Measurements from ENCODE around the gene RTL10. TPM values are rescaled to one million over a fixed set of nuclear protein-coding genes. Genes with fewer than 3 reads are reported as not detected.

The RTL10 gene
- total and polyA plus RNA-seq, 2 of the 4 experiments (the other 2 are of a cell fraction) = 8.6 to 12.1 TPM

GRCh38 chr22:19828035-19828401, 26.7 kb downstream of the RTL10 start:
- no peak overlapping the region for H4K91ac ChIP-seq (ENCODE audit: insufficient read depth, low read depth, low read length)
- DNase-seq (no peak), ATAC-seq (ENCODE audit: low read depth) (no peak)
- CTCF ChIA-PET = no interaction called here
- BruUV-seq (replicated peaks) = no TSS peak
- no peaks in the 10 kb centered on the region for H3K27me3 ChIP-seq (ENCODE audit: control insufficient read depth, insufficient read depth, low read length)
- no peaks in the 10 kb centered on the region for H3K36me3 ChIP-seq (ENCODE audit: control insufficient read depth, insufficient read depth, low read length)
- intact Hi-C loops (cut with micrococcal nuclease) = no loop called here
- no peak overlapping the region for H3K9ac ChIP-seq (ENCODE audit: low read depth, low read length)
- 0 out of 2 replicates have a peak, but pooled peaks cover 3% of the 10 kb centered on the region for H3K9me1 ChIP-seq (ENCODE audit: insufficient read depth, low read length)
- in situ Hi-C loops (cut with MboI; ENCODE audit: low sequenced_read_pairs) = no loop called here
- H2BK120ac ChIP-seq (ENCODE audit: low read depth, low read length) = no peak overlapping the region
- no peak overlapping the region for H3K56ac ChIP-seq (ENCODE audit: extremely low read depth, insufficient read depth, low read length)
- H2AFZ ChIP-seq (replicated peaks; ENCODE audit: low read length, poor library complexity) = no peak overlapping the region
- no peaks in the 10 kb centered on the region; the same call in 1 of the 2 replicates for H4K20me1 ChIP-seq (ENCODE audit: insufficient read depth, low read length)
- no peak for TF ChIP-seq MXI1 (IDR thresholded peaks at IDR 0.05; ENCODE audit: borderline replicate concordance, low read depth, low read length)
- no peak for TF ChIP-seq MAFK (IDR thresholded peaks at IDR 0.05; ENCODE audit: low read depth, low read length)
- TF ChIP-seq CEBPB (IDR thresholded peaks at IDR 0.05; ENCODE audit: low read depth, low read length) = no peak
- TF ChIP-seq, protein P1, sequence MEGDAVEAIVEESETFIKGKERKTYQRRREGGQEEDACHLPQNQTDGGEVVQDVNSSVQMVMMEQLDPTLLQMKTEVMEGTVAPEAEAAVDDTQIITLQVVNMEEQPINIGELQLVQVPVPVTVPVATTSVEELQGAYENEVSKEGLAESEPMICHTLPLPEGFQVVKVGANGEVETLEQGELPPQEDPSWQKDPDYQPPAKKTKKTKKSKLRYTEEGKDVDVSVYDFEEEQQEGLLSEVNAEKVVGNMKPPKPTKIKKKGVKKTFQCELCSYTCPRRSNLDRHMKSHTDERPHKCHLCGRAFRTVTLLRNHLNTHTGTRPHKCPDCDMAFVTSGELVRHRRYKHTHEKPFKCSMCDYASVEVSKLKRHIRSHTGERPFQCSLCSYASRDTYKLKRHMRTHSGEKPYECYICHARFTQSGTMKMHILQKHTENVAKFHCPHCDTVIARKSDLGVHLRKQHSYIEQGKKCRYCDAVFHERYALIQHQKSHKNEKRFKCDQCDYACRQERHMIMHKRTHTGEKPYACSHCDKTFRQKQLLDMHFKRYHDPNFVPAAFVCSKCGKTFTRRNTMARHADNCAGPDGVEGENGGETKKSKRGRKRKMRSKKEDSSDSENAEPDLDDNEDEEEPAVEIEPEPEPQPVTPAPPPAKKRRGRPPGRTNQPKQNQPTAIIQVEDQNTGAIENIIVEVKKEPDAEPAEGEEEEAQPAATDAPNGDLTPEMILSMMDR (conservative IDR thresholded peaks at IDR 0.05; ENCODE audit: low read depth, low read length) = no peak
- TF ChIP-seq NFE2L2 (IDR thresholded peaks at IDR 0.05; ENCODE audit: low read depth, low read length) = no peak
- no peak for TF ChIP-seq RCOR1 (IDR thresholded peaks at IDR 0.05; ENCODE audit: insufficient replicate concordance, low read length)
- TF ChIP-seq MAZ (IDR thresholded peaks at IDR 0.05; ENCODE audit: borderline replicate concordance, low read depth, low read length) = no peak
- no peak for TF ChIP-seq BHLHE40 (IDR thresholded peaks at IDR 0.05; ENCODE audit: low read depth, low read length)
- TF ChIP-seq CHD1 (IDR thresholded peaks at IDR 0.05; ENCODE audit: low read depth, low read length) = no peak
- TF ChIP-seq POLR2A (IDR thresholded peaks at IDR 0.05; ENCODE audit: low read depth, low read length) = no peak
- no peak for TF ChIP-seq ELK1 (IDR thresholded peaks at IDR 0.05; ENCODE audit: borderline replicate concordance, low read depth, low read length)
- H4K5ac ChIP-seq (ENCODE audit: low read depth, low read length) = no peak overlapping the region
- H3K4me3 ChIP-seq (ENCODE audit: insufficient read depth, low read depth, low read length) = no peak overlapping the region
- dilution Hi-C loops (cut with HindIII; ENCODE audit: low sequenced_read_pairs, unreplicated experiment) = no loop called here
- no peak overlapping the region for H2AK9ac ChIP-seq (replicated peaks; ENCODE audit: low read depth, low read length, poor library complexity)
- H2BK5ac ChIP-seq (ENCODE audit: low read depth, low read length, poor library complexity, severe bottlenecking) = no peak overlapping the region
- H3K4ac ChIP-seq (ENCODE audit: low read depth, low read length) = no peak overlapping the region
- no peak overlapping the region for H4K8ac ChIP-seq (ENCODE audit: low read depth in 2 of 2, low read length in 2 of 2)
- peaks cover 10 to 11% of the 10 kb centered on the region in 2 experiments; a peak in 3 of 4 replicates for H3K79me1 ChIP-seq (ENCODE audit: low read depth in 1 of 2, low read length in 2 of 2)
- no peak overlapping the region for H2BK15ac ChIP-seq (ENCODE audit: low read depth, low read length)
- no peak overlapping the region for H2AK5ac ChIP-seq (ENCODE audit: low read depth, low read length)
- H3K14ac ChIP-seq (replicated peaks; ENCODE audit: low read depth, low read length) = no peak overlapping the region
- POLR2A ChIA-PET (ENCODE audit: unreplicated experiment) = no interaction called here
- no peak overlapping the region for H3K27ac ChIP-seq (ENCODE audit: insufficient read depth, low read length)
- H3K4me2 ChIP-seq (ENCODE audit: low read depth, low read length) = no peak overlapping the region
- WGBS, 2 experiments (ENCODE audit: extremely low coverage in 2 of 2, insufficient read length in 1 of 2) = no CpG with 5 or more reads among the region's 2 CpGs
- H3K23ac ChIP-seq (ENCODE audit: low read depth, low read length) = no peak overlapping the region
- no peak overlapping the region for H2BK20ac ChIP-seq (ENCODE audit: low read depth, low read length)
- H3K4me1 ChIP-seq (ENCODE audit: control insufficient read depth, insufficient read depth, low read length) = no peaks in the 10 kb centered on the region
- H3K18ac ChIP-seq (ENCODE audit: low read depth, low read length) = no peak overlapping the region
- no peaks in the 10 kb centered on the region for H3K9me3 ChIP-seq (ENCODE audit: control insufficient read depth, insufficient read depth, low read length)
